IMR-90 (cell line): ENCODE results near the gene UBE3C.

Source experiments
- BHLHE40 ChIP-seq: fragments of 150-350 bp; IDR thresholded peaks from 2 replicates; pipeline ENCODE4 v1.6.1; 2016; ENCODE audit warnings: mild to moderate bottlenecking, low read depth, low read length
- CEBPB ChIP-seq: IDR thresholded peaks from 2 replicates; pipeline ENCODE4 v1.6.1; 2012; ENCODE audit warnings: low read depth, low read length, improper control_type of control experiment
- MXI1 ChIP-seq: IDR thresholded peaks from 2 replicates; pipeline ENCODE4 v1.6.1; 2012; ENCODE audit warnings: low read depth, mild to moderate bottlenecking, low read length, moderate library complexity, borderline replicate concordance
- POLR2A ChIP-seq: IDR thresholded peaks from 2 replicates; pipeline ENCODE4 v1.6.1; 2012; ENCODE audit warnings: mild to moderate bottlenecking, low read depth, low read length
- RFX5 ChIP-seq: IDR thresholded peaks from 2 replicates; pipeline ENCODE4 v1.8.0; 2012; ENCODE audit warnings: low read depth, mild to moderate bottlenecking, low read length, moderate library complexity
- TF ChIP-seq, protein P1 (sequence below): conservative IDR thresholded peaks from 2 replicates; pipeline ENCODE4 v1.5.1; 2012; ENCODE audit warnings: mild to moderate bottlenecking, low read depth, low read length, improper control_type of control experiment

GRCh38 chr7:157129200-157129599 lies 9.5 kb upstream of the UBE3C start:
- TF ChIP-seq MXI1, result no peak
- TF ChIP-seq, protein P1, sequence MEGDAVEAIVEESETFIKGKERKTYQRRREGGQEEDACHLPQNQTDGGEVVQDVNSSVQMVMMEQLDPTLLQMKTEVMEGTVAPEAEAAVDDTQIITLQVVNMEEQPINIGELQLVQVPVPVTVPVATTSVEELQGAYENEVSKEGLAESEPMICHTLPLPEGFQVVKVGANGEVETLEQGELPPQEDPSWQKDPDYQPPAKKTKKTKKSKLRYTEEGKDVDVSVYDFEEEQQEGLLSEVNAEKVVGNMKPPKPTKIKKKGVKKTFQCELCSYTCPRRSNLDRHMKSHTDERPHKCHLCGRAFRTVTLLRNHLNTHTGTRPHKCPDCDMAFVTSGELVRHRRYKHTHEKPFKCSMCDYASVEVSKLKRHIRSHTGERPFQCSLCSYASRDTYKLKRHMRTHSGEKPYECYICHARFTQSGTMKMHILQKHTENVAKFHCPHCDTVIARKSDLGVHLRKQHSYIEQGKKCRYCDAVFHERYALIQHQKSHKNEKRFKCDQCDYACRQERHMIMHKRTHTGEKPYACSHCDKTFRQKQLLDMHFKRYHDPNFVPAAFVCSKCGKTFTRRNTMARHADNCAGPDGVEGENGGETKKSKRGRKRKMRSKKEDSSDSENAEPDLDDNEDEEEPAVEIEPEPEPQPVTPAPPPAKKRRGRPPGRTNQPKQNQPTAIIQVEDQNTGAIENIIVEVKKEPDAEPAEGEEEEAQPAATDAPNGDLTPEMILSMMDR, result no peak
- no peak for TF ChIP-seq RFX5
- TF ChIP-seq CEBPB, result no peak
- no peak for TF ChIP-seq BHLHE40
- no peak for TF ChIP-seq POLR2A
